ENCODE results near the gene FAM200B.
A peak's percentile ranks its signal among the peaks of the same experiment; 100 is the strongest.

FAM200B gene

DNA sequence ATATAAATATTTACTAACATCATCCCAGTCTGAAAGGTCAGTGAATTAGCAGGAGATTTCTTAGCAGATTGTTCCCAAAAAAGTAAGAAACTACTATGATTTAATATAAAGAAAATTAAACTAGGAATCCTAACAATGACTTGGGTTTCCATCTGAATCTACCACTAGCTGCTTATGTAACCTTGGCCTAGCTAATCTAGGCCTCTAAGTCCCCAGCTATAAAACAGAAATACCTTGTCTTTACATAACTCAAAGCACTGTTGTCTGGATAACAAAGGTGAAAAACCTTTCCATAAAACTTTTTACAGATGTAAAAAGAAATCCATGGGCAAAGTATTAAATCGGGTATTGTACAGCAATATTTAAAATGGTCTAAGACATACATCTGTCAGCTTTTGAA lies 29.4 kb upstream of the FAM200B start:
- TF ChIP-seq, protein P1, sequence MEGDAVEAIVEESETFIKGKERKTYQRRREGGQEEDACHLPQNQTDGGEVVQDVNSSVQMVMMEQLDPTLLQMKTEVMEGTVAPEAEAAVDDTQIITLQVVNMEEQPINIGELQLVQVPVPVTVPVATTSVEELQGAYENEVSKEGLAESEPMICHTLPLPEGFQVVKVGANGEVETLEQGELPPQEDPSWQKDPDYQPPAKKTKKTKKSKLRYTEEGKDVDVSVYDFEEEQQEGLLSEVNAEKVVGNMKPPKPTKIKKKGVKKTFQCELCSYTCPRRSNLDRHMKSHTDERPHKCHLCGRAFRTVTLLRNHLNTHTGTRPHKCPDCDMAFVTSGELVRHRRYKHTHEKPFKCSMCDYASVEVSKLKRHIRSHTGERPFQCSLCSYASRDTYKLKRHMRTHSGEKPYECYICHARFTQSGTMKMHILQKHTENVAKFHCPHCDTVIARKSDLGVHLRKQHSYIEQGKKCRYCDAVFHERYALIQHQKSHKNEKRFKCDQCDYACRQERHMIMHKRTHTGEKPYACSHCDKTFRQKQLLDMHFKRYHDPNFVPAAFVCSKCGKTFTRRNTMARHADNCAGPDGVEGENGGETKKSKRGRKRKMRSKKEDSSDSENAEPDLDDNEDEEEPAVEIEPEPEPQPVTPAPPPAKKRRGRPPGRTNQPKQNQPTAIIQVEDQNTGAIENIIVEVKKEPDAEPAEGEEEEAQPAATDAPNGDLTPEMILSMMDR (IDR thresholded peaks at IDR 0.05; ENCODE audit: insufficient read depth, low read depth, low read length, missing control alignments): no peak
- H3K4me3 ChIP-seq (ENCODE audit: low read depth, low read length): peak overlapping the region; percentile 11; the same call in 1 of the 2 replicates
- DNase-seq (ENCODE audit: low read depth): no peak

DNA sequence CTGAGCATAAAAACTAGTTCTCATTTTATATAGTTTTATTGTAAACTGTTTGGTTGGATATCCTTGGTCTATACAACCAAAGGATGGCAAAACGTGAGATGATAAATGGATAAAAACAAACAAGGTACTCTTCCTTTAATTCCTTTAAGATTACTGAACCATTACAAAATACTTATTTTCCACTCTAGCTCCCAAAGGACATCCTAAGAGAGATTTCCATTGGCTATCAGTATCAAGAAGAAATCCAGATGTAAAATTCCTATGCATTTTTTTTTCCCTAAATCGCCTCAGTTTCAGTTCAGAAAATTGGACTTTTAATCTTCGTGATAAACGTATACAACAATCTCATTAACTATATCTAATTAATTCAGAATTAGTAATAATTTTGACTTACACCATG lies 28.8 kb upstream of the FAM200B start:
- peak overlapping the region; percentile 97 for H3K4me3 ChIP-seq (ENCODE audit: low read depth, low read length)
- DNase-seq (ENCODE audit: low read depth): no peak
- TF ChIP-seq, protein P1 (IDR thresholded peaks at IDR 0.05; ENCODE audit: insufficient read depth, low read depth, low read length, missing control alignments): no peak

DNA sequence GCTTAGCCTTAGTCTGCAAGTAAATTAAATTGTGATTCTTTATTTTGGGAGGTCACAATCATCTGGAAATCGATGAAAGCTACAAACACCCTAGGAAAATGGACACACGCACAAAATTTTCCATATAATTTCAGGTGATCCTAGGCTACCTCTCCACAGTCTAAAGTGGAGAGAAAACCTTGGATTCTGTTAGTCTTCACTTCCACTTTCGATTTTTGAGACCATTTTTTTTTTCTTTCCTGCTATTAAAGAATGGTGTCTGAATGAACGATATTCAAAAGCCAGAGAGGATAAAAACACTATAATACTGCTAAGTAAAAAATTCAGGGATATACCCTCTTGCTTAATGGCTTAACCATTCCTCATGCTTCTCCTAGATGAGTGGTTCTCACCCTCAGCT lies 28.2 kb upstream of the FAM200B start:
- peak overlapping the region; percentile 97 for H3K4me3 ChIP-seq (ENCODE audit: low read depth, low read length)
- TF ChIP-seq, protein P1 (IDR thresholded peaks at IDR 0.05; ENCODE audit: insufficient read depth, low read depth, low read length, missing control alignments): no peak
- no peak for DNase-seq (ENCODE audit: low read depth)

DNA sequence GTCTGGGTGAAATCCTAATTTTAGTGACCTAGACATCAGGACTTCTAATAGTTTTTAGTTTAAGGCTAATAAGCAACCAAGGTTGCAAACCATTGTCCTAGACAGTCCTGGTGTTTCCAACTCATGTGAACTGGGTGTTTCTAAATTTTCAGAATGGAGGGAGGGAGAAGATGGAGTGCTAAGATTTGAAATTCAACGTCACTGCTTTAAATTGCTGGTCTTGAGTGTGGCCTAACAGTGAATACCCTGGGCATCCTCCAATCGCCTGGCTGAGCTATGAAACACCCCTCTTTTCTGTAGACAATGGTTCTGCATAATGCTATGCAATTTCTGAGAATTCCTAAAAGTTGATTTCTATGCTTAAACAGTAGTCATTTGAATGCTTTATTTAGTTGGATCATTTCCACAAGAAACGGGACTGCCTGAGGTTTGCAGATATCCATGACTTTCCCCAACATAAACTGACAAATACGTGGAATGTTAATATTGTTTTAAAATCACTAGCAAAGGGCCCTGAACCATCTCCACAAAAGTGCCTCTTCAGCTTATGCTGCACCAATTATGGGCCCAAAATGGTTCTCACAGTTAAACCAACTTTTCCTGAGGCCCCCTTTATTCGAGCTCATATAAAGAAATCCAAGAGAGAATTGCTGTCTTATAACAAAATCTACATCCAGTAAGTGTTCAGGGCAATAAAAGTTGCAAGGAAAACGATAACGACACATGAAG lies 27.6 kb upstream of the FAM200B start:
- peak overlapping the region; percentile 97 for H3K4me3 ChIP-seq (ENCODE audit: low read depth, low read length)
- TF ChIP-seq, protein P1 (IDR thresholded peaks at IDR 0.05; ENCODE audit: insufficient read depth, low read depth, low read length, missing control alignments): no peak
- peak; percentile 69 for DNase-seq (ENCODE audit: low read depth)

DNA sequence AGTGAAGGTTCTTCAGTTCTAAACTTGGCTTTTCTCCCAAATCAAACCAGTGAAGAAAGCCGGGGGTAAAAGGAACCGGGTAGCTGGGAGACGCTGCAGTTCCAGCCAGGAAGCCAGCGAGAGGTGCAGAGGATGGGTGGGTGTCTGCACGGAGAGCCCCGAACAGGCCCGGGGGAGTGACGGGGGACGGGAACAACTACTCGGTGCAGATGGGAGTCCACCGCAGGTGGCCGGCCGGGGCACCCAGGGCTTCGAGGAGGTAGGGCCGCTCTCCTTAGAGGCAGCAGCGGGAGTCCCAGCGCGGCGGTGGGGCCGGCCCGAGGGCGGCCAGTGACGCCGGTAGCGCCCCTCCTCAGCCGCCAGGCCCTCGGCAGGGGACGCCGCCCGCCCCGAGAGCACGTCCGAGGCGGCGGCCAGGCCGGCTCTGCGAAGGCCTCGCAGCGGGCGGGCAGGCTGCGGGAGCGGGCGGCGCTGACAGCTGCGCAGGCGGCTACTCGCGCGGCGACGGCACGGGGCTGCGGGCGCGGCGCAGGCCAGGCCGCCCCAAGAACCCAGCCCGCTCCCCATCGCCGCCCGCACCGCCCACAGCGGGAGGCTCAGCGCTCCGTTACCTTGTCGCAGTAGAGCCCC lies 26.9 kb upstream of the FAM200B start:
- TF ChIP-seq, protein P1 (IDR thresholded peaks at IDR 0.05; ENCODE audit: insufficient read depth, low read depth, low read length, missing control alignments): no peak
- no peak for DNase-seq (ENCODE audit: low read depth)

DNA sequence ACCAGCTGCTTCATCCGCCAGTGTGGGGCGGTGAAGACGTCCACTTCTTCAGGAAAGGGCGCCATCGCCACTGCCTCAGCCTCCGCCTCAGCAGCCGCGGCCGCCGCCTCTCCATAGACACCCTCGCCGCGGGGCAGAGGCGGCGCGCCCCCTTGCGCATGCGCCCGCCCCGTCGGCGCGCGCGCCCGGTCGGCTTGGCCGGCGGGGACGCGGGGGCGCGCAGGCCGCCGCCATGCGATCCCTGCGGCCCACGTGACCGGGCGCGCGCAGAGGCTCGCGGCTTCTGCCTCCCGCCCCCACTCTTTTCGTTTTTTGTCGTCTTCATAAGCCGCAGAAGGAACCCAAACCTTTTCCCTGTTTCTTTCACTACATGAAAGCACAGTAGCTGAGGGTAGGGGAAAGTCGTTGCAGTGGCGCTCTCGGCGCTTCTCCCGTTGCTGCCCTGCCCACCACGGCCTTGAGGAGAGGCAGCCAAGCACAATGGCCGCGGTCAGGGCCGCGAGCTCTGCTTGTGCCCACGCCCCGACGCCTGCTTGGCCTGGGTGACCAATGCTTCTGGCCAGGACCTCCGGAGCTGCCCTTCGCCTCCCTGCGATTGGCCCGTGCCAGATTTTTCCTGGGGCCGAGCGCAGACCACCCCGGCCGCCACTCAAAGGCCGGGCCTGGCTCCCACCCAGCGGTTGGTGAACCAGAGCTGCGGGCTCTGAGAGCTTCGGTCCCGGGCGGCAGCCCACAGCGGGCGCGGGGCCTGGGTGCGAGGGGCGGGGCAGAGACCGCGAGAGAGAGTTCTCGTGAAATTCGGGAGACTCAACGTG lies 26.2 kb upstream of the FAM200B start, which contains the start of gene FBXL5:
Gene FBXL5, minus strand, starts transcription at position 135 of the 815 bp plus-strand sequence. Its CDS starts 70 bp downstream, at position 65.
- DNase-seq (ENCODE audit: low read depth): peak; percentile 92
- TF ChIP-seq, protein P1 (IDR thresholded peaks at IDR 0.05; ENCODE audit: insufficient read depth, low read depth, low read length, missing control alignments): no peak

More for the DNA sequence above, 26.9 kb upstream of the FAM200B start:
- peak overlapping the region; percentile 97 for H3K4me3 ChIP-seq (ENCODE audit: low read depth, low read length)

More for the DNA sequence above, 26.2 kb upstream of the FAM200B start, which contains the start of gene FBXL5:
- peak within 1 kb of the TSS; percentile 97 for H3K4me3 ChIP-seq (ENCODE audit: low read depth, low read length)
